IPS DF 6.9 (cell line): ENCODE results near the gene CBLN4.

Experiments used
- DNase-seq: peaks from one replicate; pipeline ENCODE4 v3.0.0-alpha.2; 2013; ENCODE audit warnings: low read depth, low spot score
- H3K27ac ChIP-seq: one replicate; pipeline ENCODE4 v1.5.1; 2013; ENCODE audit warnings: low read length, control low read depth
- H3K27me3 ChIP-seq: 2 replicates; pipeline ENCODE4 v1.6.1; 2013; ENCODE audit warnings: mild to moderate bottlenecking, low read length; ENCODE audit not compliant: control insufficient read depth, insufficient read depth
- H3K36me3 ChIP-seq: 2 replicates; pipeline ENCODE4 v1.6.1; 2013; ENCODE audit warnings: low read length; ENCODE audit not compliant: control insufficient read depth, insufficient read depth
- H3K4me1 ChIP-seq: 2 replicates; pipeline ENCODE4 v1.6.1; 2013; ENCODE audit warnings: low read length; ENCODE audit not compliant: control insufficient read depth, insufficient read depth
- H3K4me3 ChIP-seq: 2 replicates; pipeline ENCODE4 v1.5.1; 2013; ENCODE audit warnings: mild to moderate bottlenecking, low read length
- H3K9me3 ChIP-seq: 2 replicates; pipeline ENCODE4 v1.6.1; 2013; ENCODE audit warnings: low read length, inconsistent platforms; ENCODE audit not compliant: control insufficient read depth, insufficient read depth
- whole genome bisulfite sequencing: extraction: QIAGEN DNeasy Blood & Tissue Kit; methylation state at CpG from one replicate; pipeline ENCODE4 v1.1.7; 2013; ENCODE audit warnings: mixed read lengths, missing lambda C conversion rate; ENCODE audit not compliant: insufficient read length, insufficient coverage; 5-methylcytosine and 5-hydroxymethylcytosine counted together

The CBLN4 gene

GRCh38 chr20:56002908-56003800 is 2.2 kb downstream of the CBLN4 start:
- WGBS, result no CpG with 5 or more reads among the region's 38 CpGs
- H3K4me3 ChIP-seq, result no peak overlapping the region; the same call in 1 of the 2 replicates
- no peaks in the 10 kb centered on the region for H3K36me3 ChIP-seq
- no peaks in the 10 kb centered on the region for H3K4me1 ChIP-seq
- H3K27ac ChIP-seq, result no peak overlapping the region
- peaks cover 11% of the 10 kb centered on the region; the same call in 1 of the 2 replicates for H3K27me3 ChIP-seq
- H3K9me3 ChIP-seq, result no peaks in the 10 kb centered on the region; the same call in 1 of the 2 replicates
- DNase-seq, result peak; percentile 9

- no CpG with 5 or more reads among the region's 3 CpGs for WGBS
- DNase-seq, result no peak
- Histone ChIP-seq H3K4me3 (no peak overlapping the region), H3K27me3 (peaks cover 11% of the 10 kb centered on the region; the same call in 1 of the 2 replicates), H3K9me3 (no peaks in the 10 kb centered on the region; the same call in 1 of the 2 replicates), H3K36me3 (no peaks in the 10 kb centered on the region), H3K27ac (no peak overlapping the region), H3K4me1 (no peaks in the 10 kb centered on the region)
Observed at GRCh38 chr20:56001890-56002289, 3.4 kb downstream of the CBLN4 start.

GRCh38 chr20:56001106-56001785 is 4.1 kb downstream of the CBLN4 start:
- WGBS, result no CpG with 5 or more reads among the region's 5 CpGs
- no peaks in the 10 kb centered on the region for H3K4me1 ChIP-seq
- H3K36me3 ChIP-seq, result no peaks in the 10 kb centered on the region
- H3K9me3 ChIP-seq, result no peaks in the 10 kb centered on the region; the same call in 1 of the 2 replicates
- peaks cover 11% of the 10 kb centered on the region; the same call in 1 of the 2 replicates for H3K27me3 ChIP-seq
- DNase-seq, result no peak
- no peak overlapping the region for H3K27ac ChIP-seq
- no peak overlapping the region for H3K4me3 ChIP-seq

- Histone ChIP-seq H3K4me3 (no peak overlapping the region), H3K9me3 (peaks cover 10% of the 10 kb centered on the region), H3K36me3 (no peaks in the 10 kb centered on the region), H3K27ac (no peak overlapping the region), H3K4me1 (no peaks in the 10 kb centered on the region), H3K27me3 (no peaks in the 10 kb centered on the region)
- no peak for DNase-seq
- WGBS, result no CpG with 5 or more reads among the region's 2 CpGs
Observed at GRCh38 chr20:55978550-55978949, 26.8 kb downstream of the CBLN4 start.

GRCh38 chr20:55977690-55978459 is 27.4 kb downstream of the CBLN4 start:
- Histone ChIP-seq H3K27ac (no peak overlapping the region), H3K27me3 (no peaks in the 10 kb centered on the region), H3K36me3 (no peaks in the 10 kb centered on the region), H3K4me1 (no peaks in the 10 kb centered on the region), H3K9me3 (peaks cover 10% of the 10 kb centered on the region), H3K4me3 (no peak overlapping the region)
- DNase-seq, result no peak
- WGBS, result no CpG with 5 or more reads among the region's 6 CpGs

GRCh38 chr20:55974491-55975202 is 30.7 kb downstream of the CBLN4 start:
- Histone ChIP-seq H3K36me3 (no peaks in the 10 kb centered on the region), H3K4me1 (no peaks in the 10 kb centered on the region), H3K27ac (no peak overlapping the region), H3K4me3 (no peak overlapping the region), H3K27me3 (no peaks in the 10 kb centered on the region), H3K9me3 (peaks cover 7% of the 10 kb centered on the region)
- WGBS, result no CpG with 5 or more reads among the region's 2 CpGs
- DNase-seq, result no peak

- Histone ChIP-seq H3K9me3 (0 out of 2 replicates have a peak, but pooled peaks cover 1% of the 10 kb centered on the region), H3K36me3 (no peaks in the 10 kb centered on the region), H3K4me3 (no peak overlapping the region), H3K27ac (no peak overlapping the region), H3K27me3 (no peaks in the 10 kb centered on the region), H3K4me1 (no peaks in the 10 kb centered on the region)
- DNase-seq, result no peak
- no CpG with 5 or more reads among the region's 1 CpG for WGBS
Observed at GRCh38 chr20:55964790-55965189, 40.5 kb downstream of the CBLN4 start.

GRCh38 chr20:55961376-55962330 is 43.7 kb downstream of the CBLN4 start:
- no peaks in the 10 kb centered on the region for H3K36me3 ChIP-seq
- WGBS, result no CpG with 5 or more reads among the region's 5 CpGs
- H3K4me1 ChIP-seq, result no peaks in the 10 kb centered on the region
- no peak for DNase-seq
- no peak overlapping the region for H3K4me3 ChIP-seq
- H3K27me3 ChIP-seq, result no peaks in the 10 kb centered on the region
- no peaks in the 10 kb centered on the region; the same call in 1 of the 2 replicates for H3K9me3 ChIP-seq
- no peak overlapping the region for H3K27ac ChIP-seq

- Histone ChIP-seq H3K36me3 (no peaks in the 10 kb centered on the region), H3K27ac (no peak overlapping the region), H3K4me1 (no peaks in the 10 kb centered on the region), H3K27me3 (no peaks in the 10 kb centered on the region), H3K9me3 (peaks cover 2% of the 10 kb centered on the region), H3K4me3 (no peak overlapping the region)
- DNase-seq, result no peak
- no CpG with 5 or more reads among the region's 2 CpGs for WGBS
Observed at GRCh38 chr20:55953201-55953600, 52.1 kb downstream of the CBLN4 start.
